K562 (cell line): ENCODE results near the gene PTGIS.

ENCODE experiments used
- MAFK ChIP-seq: IDR thresholded peaks from 2 replicates; pipeline ENCODE4 v1.6.1; 2011; ENCODE audit warnings: low read length, improper control_type of control experiment
- MLLT1 ChIP-seq, 2 experiments: fragments of 450-650 bp; IDR thresholded peaks; 2 replicates each; pipeline ENCODE4 v1.6.1; 2016

GRCh38 chr20:49457444-49457843, 110.5 kb downstream of the PTGIS start:
- TF ChIP-seq MLLT1 (IDR thresholded peaks at IDR 0.05) (no peak), MAFK (no peak)
